Measurements from ENCODE around the gene PIP4K2A.

Gene PIP4K2A

DNA sequence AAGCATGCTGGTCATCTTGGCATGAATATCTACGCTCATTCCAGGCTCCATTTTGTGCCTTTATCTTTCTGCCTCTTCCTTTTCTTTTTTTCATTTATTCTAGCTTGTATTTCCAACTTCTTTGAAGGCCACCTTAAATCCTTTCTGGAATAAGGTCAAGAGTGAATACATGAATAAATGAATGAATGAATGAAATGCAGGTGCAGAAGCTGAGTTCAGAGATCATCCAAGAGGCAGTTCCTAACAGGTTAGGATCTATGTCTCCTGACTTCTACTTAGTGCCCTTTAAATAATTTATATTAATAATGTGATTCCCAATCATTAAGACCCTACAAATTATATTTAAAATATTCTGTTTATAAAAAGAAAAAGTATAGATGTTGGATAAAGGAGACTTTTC lies 125.9 kb downstream of the PIP4K2A start:
- Histone ChIP-seq H3K27ac (ENCODE audit: low read length) (no peak overlapping the region), H3K4me3 (ENCODE audit: low read depth in 1 of 2, low read length in 2 of 2) (no peak overlapping the region), H3K36me3 (ENCODE audit: control insufficient read depth in 1 of 2, insufficient read depth in 2 of 2, low read length in 2 of 2) (peaks cover 15 to 31% of the 10 kb centered on the region in 2 donors), H3K4me1 (ENCODE audit: control insufficient read depth in 1 of 2, insufficient read depth in 2 of 2, low read length in 2 of 2) (no peaks in the 10 kb centered on the region), H3K9me3 (ENCODE audit: control insufficient read depth in 1 of 2, low read length in 2 of 2) (no peaks in the 10 kb centered on the region), H3K27me3 (ENCODE audit: low read depth, low read length) (no peaks in the 10 kb centered on the region)

DNA sequence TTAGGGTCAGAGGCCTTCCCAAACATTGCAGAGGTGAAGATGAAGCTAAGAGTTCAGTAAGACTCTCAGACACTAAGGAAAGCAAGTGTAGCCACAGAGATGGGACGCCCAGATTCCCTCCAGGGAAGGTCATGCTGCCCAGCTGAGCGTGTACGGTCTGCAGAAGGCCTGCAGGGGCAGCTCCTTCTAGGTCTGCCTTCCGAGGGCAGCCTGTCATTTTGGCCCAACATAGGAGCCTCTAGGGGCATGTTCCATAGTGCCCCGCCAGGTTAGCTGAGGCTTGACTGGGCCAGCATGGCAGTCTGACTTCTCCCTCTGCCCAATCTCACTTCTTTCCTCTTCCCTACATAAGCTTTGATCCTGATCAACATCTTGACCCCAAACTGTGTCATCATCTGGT lies 130.7 kb downstream of the PIP4K2A start:
- peaks cover 9 to 42% of the 10 kb centered on the region in 2 donors for H3K36me3 ChIP-seq (ENCODE audit: control insufficient read depth in 1 of 2, insufficient read depth in 2 of 2, low read length in 2 of 2)
- no peak overlapping the region for H3K4me3 ChIP-seq (ENCODE audit: low read depth in 1 of 2, low read length in 2 of 2)
- H3K9me3 ChIP-seq (ENCODE audit: control insufficient read depth in 1 of 2, low read length in 2 of 2) = no peaks in the 10 kb centered on the region
- no peaks in the 10 kb centered on the region for H3K4me1 ChIP-seq (ENCODE audit: control insufficient read depth in 1 of 2, insufficient read depth in 2 of 2, low read length in 2 of 2)
- no peak overlapping the region for H3K27ac ChIP-seq (ENCODE audit: low read length)
- no peaks in the 10 kb centered on the region for H3K27me3 ChIP-seq (ENCODE audit: low read depth, low read length)

- Histone ChIP-seq H3K4me1 (ENCODE audit: control insufficient read depth in 1 of 2, insufficient read depth in 2 of 2, low read length in 2 of 2) (no peaks in the 10 kb centered on the region), H3K36me3 (ENCODE audit: control insufficient read depth in 1 of 2, insufficient read depth in 2 of 2, low read length in 2 of 2) (peaks cover 0 to 35% of the 10 kb centered on the region in 2 donors)
Measured at GRCh38 chr10:22581461-22581860, 132.9 kb downstream of the PIP4K2A start.

GRCh38 chr10:22580711-22581110 lies 133.7 kb downstream of the PIP4K2A start:
- Histone ChIP-seq H3K36me3 (ENCODE audit: control insufficient read depth in 1 of 2, insufficient read depth in 2 of 2, low read length in 2 of 2) (peaks cover 0 to 35% of the 10 kb centered on the region in 2 donors), H3K9me3 (ENCODE audit: control insufficient read depth in 1 of 2, low read length in 2 of 2) (no peaks in the 10 kb centered on the region), H3K4me3 (ENCODE audit: low read depth in 1 of 2, low read length in 2 of 2) (no peak overlapping the region), H3K4me1 (ENCODE audit: control insufficient read depth in 1 of 2, insufficient read depth in 2 of 2, low read length in 2 of 2) (no peaks in the 10 kb centered on the region), H3K27me3 (ENCODE audit: low read depth, low read length) (no peaks in the 10 kb centered on the region), H3K27ac (ENCODE audit: low read length) (no peak overlapping the region)

More at GRCh38 chr10:22581461-22581860, 132.9 kb downstream of the PIP4K2A start:
- no peaks in the 10 kb centered on the region for H3K27me3 ChIP-seq (ENCODE audit: low read depth, low read length)
- H3K9me3 ChIP-seq (ENCODE audit: control insufficient read depth in 1 of 2, low read length in 2 of 2) = no peaks in the 10 kb centered on the region
- no peak overlapping the region for H3K27ac ChIP-seq (ENCODE audit: low read length)
- no peak overlapping the region for H3K4me3 ChIP-seq (ENCODE audit: low read depth in 1 of 2, low read length in 2 of 2)

GRCh38 chr10:22579826-22580225 lies 134.6 kb downstream of the PIP4K2A start:
- peaks cover 0 to 34% of the 10 kb centered on the region in 2 donors for H3K36me3 ChIP-seq (ENCODE audit: control insufficient read depth in 1 of 2, insufficient read depth in 2 of 2, low read length in 2 of 2)
- no peaks in the 10 kb centered on the region for H3K9me3 ChIP-seq (ENCODE audit: control insufficient read depth in 1 of 2, low read length in 2 of 2)
- no peak overlapping the region for H3K4me3 ChIP-seq (ENCODE audit: low read depth in 1 of 2, low read length in 2 of 2)
- no peaks in the 10 kb centered on the region for H3K27me3 ChIP-seq (ENCODE audit: low read depth, low read length)
- H3K4me1 ChIP-seq (ENCODE audit: control insufficient read depth in 1 of 2, insufficient read depth in 2 of 2, low read length in 2 of 2) = no peaks in the 10 kb centered on the region
- no peak overlapping the region for H3K27ac ChIP-seq (ENCODE audit: low read length)

DNA sequence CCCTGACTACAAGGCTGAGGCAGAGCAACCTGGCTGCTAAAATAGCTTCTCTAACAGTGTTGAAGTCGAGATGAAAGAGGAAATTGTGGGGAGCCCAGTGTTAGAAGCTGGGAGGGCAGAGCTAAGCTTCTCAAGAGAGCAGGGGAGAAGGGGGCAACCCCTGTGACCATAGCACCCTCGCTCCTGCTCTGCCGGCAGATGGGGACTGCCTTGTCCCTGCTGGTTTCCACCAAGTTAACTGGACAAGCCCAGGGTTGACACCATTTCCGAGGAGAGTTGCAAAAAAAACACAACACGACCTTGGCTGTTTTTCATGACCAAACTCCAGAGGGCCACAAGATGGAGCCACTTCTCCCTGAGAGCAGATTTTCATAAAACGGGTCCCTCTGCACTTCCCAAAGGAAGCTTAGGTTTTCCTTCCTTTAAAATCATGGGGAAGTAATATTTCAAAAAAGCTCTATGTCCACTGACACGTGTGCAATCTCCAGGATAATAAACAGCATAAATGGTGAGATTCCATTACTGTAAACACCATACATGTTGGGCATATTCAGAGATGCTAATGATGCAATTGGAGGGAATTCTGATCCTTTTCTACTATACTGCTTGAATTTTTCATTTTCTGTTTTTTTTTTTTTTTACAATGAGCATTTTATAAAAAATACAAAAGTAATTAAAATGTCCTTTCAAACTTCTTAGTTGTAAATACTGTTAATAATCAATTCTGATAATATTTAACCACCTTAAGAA lies 140.4 kb downstream of the PIP4K2A start:
- Histone ChIP-seq H3K4me1 (ENCODE audit: control insufficient read depth in 1 of 2, insufficient read depth in 2 of 2, low read length in 2 of 2) (no peaks in the 10 kb centered on the region), H3K27me3 (ENCODE audit: low read depth, low read length) (no peaks in the 10 kb centered on the region), H3K36me3 (ENCODE audit: control insufficient read depth in 1 of 2, insufficient read depth in 2 of 2, low read length in 2 of 2) (peaks cover 11 to 29% of the 10 kb centered on the region in 2 donors), H3K9me3 (ENCODE audit: control insufficient read depth in 1 of 2, low read length in 2 of 2) (no peaks in the 10 kb centered on the region), H3K4me3 (ENCODE audit: low read depth in 1 of 2, low read length in 2 of 2) (no peak overlapping the region), H3K27ac (ENCODE audit: low read length) (no peak overlapping the region)

DNA sequence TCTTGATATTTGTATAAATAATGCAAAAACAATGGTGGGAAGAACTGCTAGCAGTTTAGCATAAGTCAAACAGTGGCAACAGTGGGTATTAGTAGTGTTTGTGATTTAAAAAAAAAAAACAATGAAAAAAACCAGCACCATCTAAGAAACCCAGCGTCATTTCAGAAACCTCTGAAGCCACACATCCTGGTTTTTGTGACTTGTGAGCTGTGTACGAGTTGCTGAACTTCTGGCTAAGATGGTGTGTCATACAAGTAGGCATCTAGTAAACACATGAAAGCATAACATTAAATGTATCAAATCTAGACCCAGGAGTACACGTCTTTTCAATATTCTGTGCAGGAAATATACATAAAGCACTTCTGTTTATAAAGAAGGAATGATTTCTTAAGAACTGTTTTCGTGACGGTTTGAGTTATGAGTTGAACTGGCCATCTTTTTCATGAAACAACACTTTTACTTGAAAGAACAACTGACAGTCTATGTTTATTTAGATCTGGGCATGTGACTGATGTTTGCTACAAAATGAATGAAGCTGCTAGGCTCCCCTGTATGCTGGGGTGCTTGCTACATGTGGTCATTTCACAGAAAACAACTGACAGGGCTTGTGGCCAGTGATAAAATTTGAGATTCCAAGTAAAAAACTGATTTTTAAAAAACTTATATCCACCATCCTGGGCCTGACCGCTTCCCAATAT lies 143.5 kb downstream of the PIP4K2A start:
- no peak overlapping the region for H3K4me3 ChIP-seq (ENCODE audit: low read depth in 1 of 2, low read length in 2 of 2)
- no peak overlapping the region for H3K27ac ChIP-seq (ENCODE audit: low read length)
- no peaks in the 10 kb centered on the region for H3K27me3 ChIP-seq (ENCODE audit: low read depth, low read length)
- no peaks in the 10 kb centered on the region for H3K4me1 ChIP-seq (ENCODE audit: control insufficient read depth in 1 of 2, insufficient read depth in 2 of 2, low read length in 2 of 2)
- peaks cover 11 to 39% of the 10 kb centered on the region in 2 donors for H3K36me3 ChIP-seq (ENCODE audit: control insufficient read depth in 1 of 2, insufficient read depth in 2 of 2, low read length in 2 of 2)
- no peaks in the 10 kb centered on the region for H3K9me3 ChIP-seq (ENCODE audit: control insufficient read depth in 1 of 2, low read length in 2 of 2)

DNA sequence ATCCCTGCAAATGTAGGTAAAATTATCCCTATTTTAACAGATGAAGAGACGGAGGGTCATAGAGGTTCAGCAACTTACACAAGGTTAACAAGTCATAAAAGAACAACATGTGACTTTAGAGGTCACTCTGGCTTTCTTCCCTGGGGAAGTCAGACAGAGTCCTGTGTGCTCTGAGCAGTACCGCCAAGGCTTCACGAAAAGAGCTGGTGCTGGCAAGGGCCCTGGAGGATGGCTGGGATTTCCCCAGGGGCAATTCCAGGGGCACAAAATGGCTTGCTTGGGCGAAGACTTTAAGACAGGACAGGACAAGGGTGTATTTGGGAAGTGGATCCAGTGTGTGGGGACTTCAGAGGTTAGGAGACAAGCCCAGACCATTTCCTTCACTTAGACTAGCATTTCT lies 144.1 kb downstream of the PIP4K2A start:
- Histone ChIP-seq H3K4me3 (ENCODE audit: low read depth in 1 of 2, low read length in 2 of 2) (no peak overlapping the region), H3K27ac (ENCODE audit: low read length) (no peak overlapping the region), H3K36me3 (ENCODE audit: control insufficient read depth in 1 of 2, insufficient read depth in 2 of 2, low read length in 2 of 2) (peaks cover 11 to 39% of the 10 kb centered on the region in 2 donors), H3K27me3 (ENCODE audit: low read depth, low read length) (no peaks in the 10 kb centered on the region), H3K9me3 (ENCODE audit: control insufficient read depth in 1 of 2, low read length in 2 of 2) (no peaks in the 10 kb centered on the region), H3K4me1 (ENCODE audit: control insufficient read depth in 1 of 2, insufficient read depth in 2 of 2, low read length in 2 of 2) (no peaks in the 10 kb centered on the region)

- no peak overlapping the region for H3K27ac ChIP-seq (ENCODE audit: low read length)
- no peaks in the 10 kb centered on the region for H3K9me3 ChIP-seq (ENCODE audit: control insufficient read depth in 1 of 2, low read length in 2 of 2)
- H3K27me3 ChIP-seq (ENCODE audit: low read depth, low read length) = no peaks in the 10 kb centered on the region
- H3K36me3 ChIP-seq (ENCODE audit: control insufficient read depth in 1 of 2, insufficient read depth in 2 of 2, low read length in 2 of 2) = peaks cover 11 to 39% of the 10 kb centered on the region in 2 donors
- no peaks in the 10 kb centered on the region for H3K4me1 ChIP-seq (ENCODE audit: control insufficient read depth in 1 of 2, insufficient read depth in 2 of 2, low read length in 2 of 2)
- H3K4me3 ChIP-seq (ENCODE audit: low read depth in 1 of 2, low read length in 2 of 2) = no peak overlapping the region
Measured at GRCh38 chr10:22568928-22569327, 145.4 kb downstream of the PIP4K2A start.

DNA sequence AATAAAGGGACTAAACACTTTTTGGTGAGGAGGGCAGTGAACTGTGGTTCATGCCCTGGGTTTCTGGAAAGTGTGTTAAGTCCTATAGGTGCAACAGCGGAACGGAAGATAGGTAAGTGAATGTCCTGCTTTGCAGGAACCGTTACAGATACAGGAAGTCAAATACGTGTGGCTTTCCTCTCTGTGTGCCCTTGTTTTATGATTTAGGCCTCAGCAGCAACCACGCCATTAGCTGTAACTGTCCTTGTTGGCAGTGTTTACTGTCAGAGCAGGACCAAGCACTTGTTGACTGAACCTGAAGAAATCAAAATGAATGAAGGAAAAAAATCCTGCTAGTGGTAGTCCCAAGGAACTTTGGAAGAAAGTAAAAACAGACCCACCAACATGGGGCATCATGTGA lies 150.3 kb downstream of the PIP4K2A start:
- Histone ChIP-seq H3K27ac (ENCODE audit: low read length) (no peak overlapping the region), H3K4me1 (ENCODE audit: control insufficient read depth in 1 of 2, insufficient read depth in 2 of 2, low read length in 2 of 2) (no peaks in the 10 kb centered on the region), H3K9me3 (ENCODE audit: control insufficient read depth in 1 of 2, low read length in 2 of 2) (no peaks in the 10 kb centered on the region), H3K27me3 (ENCODE audit: low read depth, low read length) (no peaks in the 10 kb centered on the region), H3K4me3 (ENCODE audit: low read depth in 1 of 2, low read length in 2 of 2) (no peak overlapping the region), H3K36me3 (ENCODE audit: control insufficient read depth in 1 of 2, insufficient read depth in 2 of 2, low read length in 2 of 2) (peaks cover 4 to 18% of the 10 kb centered on the region in 2 donors)

- H3K9me3 ChIP-seq (ENCODE audit: control insufficient read depth in 1 of 2, low read length in 2 of 2) = no peaks in the 10 kb centered on the region
- H3K36me3 ChIP-seq (ENCODE audit: control insufficient read depth in 1 of 2, insufficient read depth in 2 of 2, low read length in 2 of 2) = peaks cover 0 to 4% of the 10 kb centered on the region in 2 donors
- no peak overlapping the region for H3K27ac ChIP-seq (ENCODE audit: low read length)
- H3K4me1 ChIP-seq (ENCODE audit: control insufficient read depth in 1 of 2, insufficient read depth in 2 of 2, low read length in 2 of 2) = no peaks in the 10 kb centered on the region
- H3K27me3 ChIP-seq (ENCODE audit: low read depth, low read length) = no peaks in the 10 kb centered on the region
- H3K4me3 ChIP-seq (ENCODE audit: low read depth in 1 of 2, low read length in 2 of 2) = no peak overlapping the region
Measured at GRCh38 chr10:22561909-22562308, 152.5 kb downstream of the PIP4K2A start.

All from muscle layer of duodenum (tissue), 2 donors.